ENCODE results near the gene POMT1.

POMT1 gene

DNA sequence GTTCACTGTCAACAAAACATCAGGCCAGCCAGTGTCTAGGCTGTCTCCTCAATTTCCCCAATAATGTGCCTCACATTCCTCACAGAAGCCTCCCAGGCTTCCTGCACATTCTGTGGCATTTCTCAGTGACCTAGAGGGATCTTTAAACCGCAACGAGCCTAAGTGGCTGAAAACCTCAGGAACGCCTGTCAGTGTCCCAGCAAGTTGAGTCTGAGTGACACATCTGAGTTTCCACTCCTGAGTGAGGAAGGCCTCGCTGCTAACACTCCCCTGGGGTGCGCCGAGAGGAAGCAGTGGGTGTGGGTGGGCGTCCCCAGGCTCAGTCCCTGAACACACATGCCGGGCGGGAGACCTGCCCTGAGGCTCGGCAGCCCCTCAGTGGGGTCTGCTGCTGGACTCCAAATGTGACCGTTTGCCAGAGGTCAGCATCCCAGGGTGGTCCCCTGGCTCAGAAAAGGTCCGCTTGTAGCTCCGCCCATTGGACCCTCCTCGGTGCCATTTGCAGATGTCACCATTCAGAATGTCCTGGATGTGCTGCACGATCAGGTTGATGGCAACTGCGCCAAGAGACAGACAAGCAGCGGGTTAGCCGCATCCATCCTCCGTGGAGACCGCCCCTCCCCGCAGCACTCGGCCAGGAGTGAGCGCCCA, 22.1 kb downstream of the POMT1 start:
- ChIA-PET POLR2A (no interaction called here), CTCF (interaction anchor here (0.6 kb wide), 2 partner anchors 96 to 523 kb away, joined by 3 to 4 read pairs; no protein-coding TSS in a partner anchor)
- H3K27ac ChIP-seq (ENCODE audit: extremely low read depth, low read depth, low read length), result no peak overlapping the region
- no peaks in the 10 kb centered on the region for H3K9me3 ChIP-seq (ENCODE audit: control insufficient read depth, insufficient read depth, low read depth, low read length)
- peak; percentile 33; the same call in 1 of the 2 replicates for TF ChIP-seq GLIS2 (tag by site-specific recombination; IDR thresholded peaks at IDR 0.05)
- TF ChIP-seq ZFHX2 (tag by site-specific recombination; conservative IDR thresholded peaks at IDR 0.05), result peak; percentile 78
- TF ChIP-seq EGR2 (tag by site-specific recombination; IDR thresholded peaks at IDR 0.05; ENCODE audit: low read depth), result peak; percentile 62
- TF ChIP-seq, protein P1, sequence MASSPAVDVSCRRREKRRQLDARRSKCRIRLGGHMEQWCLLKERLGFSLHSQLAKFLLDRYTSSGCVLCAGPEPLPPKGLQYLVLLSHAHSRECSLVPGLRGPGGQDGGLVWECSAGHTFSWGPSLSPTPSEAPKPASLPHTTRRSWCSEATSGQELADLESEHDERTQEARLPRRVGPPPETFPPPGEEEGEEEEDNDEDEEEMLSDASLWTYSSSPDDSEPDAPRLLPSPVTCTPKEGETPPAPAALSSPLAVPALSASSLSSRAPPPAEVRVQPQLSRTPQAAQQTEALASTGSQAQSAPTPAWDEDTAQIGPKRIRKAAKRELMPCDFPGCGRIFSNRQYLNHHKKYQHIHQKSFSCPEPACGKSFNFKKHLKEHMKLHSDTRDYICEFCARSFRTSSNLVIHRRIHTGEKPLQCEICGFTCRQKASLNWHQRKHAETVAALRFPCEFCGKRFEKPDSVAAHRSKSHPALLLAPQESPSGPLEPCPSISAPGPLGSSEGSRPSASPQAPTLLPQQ (tag by site-specific recombination; IDR thresholded peaks at IDR 0.05), result no peak
- TF ChIP-seq, protein P2, sequence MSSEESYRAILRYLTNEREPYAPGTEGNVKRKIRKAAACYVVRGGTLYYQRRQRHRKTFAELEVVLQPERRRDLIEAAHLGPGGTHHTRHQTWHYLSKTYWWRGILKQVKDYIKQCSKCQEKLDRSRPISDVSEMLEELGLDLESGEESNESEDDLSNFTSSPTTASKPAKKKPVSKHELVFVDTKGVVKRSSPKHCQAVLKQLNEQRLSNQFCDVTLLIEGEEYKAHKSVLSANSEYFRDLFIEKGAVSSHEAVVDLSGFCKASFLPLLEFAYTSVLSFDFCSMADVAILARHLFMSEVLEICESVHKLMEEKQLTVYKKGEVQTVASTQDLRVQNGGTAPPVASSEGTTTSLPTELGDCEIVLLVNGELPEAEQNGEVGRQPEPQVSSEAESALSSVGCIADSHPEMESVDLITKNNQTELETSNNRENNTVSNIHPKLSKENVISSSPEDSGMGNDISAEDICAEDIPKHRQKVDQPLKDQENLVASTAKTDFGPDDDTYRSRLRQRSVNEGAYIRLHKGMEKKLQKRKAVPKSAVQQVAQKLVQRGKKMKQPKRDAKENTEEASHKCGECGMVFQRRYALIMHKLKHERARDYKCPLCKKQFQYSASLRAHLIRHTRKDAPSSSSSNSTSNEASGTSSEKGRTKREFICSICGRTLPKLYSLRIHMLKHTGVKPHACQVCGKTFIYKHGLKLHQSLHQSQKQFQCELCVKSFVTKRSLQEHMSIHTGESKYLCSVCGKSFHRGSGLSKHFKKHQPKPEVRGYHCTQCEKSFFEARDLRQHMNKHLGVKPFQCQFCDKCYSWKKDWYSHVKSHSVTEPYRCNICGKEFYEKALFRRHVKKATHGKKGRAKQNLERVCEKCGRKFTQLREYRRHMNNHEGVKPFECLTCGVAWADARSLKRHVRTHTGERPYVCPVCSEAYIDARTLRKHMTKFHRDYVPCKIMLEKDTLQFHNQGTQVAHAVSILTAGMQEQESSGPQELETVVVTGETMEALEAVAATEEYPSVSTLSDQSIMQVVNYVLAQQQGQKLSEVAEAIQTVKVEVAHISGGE (tag by site-specific recombination; conservative IDR thresholded peaks at IDR 0.05; ENCODE audit: low read depth), result no peak
- H3K4me3 ChIP-seq (ENCODE audit: low read depth, low read length), result no peak overlapping the region
- no peaks in the 10 kb centered on the region for H3K4me1 ChIP-seq (ENCODE audit: control insufficient read depth, insufficient read depth, low read length)
- peaks cover 23 to 99% of the 10 kb centered on the region in 2 experiments for H3K36me3 ChIP-seq (ENCODE audit: control insufficient read depth in 2 of 2, insufficient read depth in 1 of 2, low read length in 2 of 2)

DNA sequence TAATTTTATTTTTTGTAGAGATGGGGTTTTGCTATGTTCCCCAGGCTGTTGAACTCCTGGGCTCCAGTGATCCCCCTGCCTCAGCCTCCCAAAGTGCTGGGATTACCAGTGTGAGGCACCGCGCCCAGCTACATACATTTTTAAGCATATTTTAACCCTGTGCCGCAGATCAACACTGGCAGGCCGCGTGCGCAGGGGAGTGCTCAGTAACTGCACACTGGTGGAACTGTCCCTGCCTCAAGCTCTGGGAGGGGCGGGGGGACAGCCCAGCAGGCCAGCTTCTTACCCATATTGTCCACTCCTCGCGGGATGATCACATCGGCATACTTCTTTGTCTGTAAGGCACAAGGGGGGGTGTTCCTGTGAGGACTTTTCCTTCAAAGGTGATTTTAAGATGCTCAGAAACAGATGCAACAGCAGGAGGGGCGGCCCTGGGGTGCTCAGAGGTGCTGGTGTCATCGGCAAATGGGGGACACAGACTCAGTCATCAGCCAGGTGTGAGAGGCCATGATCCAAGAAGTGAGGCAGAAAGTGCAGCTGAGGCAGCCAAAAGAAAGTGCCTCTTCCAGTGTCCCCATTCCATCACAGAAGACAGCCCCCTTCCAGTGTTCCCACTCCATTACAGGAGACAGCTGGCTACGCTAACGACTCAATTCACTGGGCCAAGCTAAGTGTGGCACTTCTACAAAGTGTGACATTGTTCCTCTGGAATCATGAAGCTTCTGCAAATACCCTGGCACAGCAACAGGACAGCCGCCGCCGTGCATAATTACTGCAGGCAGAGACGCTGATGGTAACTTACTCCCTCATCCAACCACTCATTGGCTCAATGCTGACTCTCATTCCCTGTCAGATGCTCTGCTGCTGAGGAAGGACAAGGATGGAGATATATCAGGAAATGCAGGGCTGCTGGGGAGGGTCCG, 23.2 kb downstream of the POMT1 start:
- Histone ChIP-seq H3K4me1 (ENCODE audit: control insufficient read depth, insufficient read depth, low read length) (0 out of 2 replicates have a peak, but pooled peaks cover 2% of the 10 kb centered on the region), H3K4me3 (ENCODE audit: low read depth, low read length) (no peak overlapping the region), H3K36me3 (ENCODE audit: control insufficient read depth in 2 of 2, insufficient read depth in 1 of 2, low read length in 2 of 2) (peaks cover 17 to 94% of the 10 kb centered on the region in 2 experiments; a peak in 2 of 3 replicates), H3K9me3 (ENCODE audit: control insufficient read depth, insufficient read depth, low read depth, low read length) (no peaks in the 10 kb centered on the region), H3K27ac (ENCODE audit: extremely low read depth, low read depth, low read length) (no peak overlapping the region)
- ChIA-PET POLR2A (interaction anchor here (0.6 to 1.1 kb wide), 3 partner anchors 22 to 142 kb away, joined by 3 read pairs; no protein-coding TSS in a partner anchor), CTCF (no interaction called here)
- TF ChIP-seq ZNF600 (tag by site-specific recombination; IDR thresholded peaks at IDR 0.05) (peak; percentile 22; the same call in 1 of the 2 replicates), HOXA7 (CRISPR knock-in tag; IDR thresholded peaks at IDR 0.05; ENCODE audit: borderline replicate concordance) (no peak)

DNA sequence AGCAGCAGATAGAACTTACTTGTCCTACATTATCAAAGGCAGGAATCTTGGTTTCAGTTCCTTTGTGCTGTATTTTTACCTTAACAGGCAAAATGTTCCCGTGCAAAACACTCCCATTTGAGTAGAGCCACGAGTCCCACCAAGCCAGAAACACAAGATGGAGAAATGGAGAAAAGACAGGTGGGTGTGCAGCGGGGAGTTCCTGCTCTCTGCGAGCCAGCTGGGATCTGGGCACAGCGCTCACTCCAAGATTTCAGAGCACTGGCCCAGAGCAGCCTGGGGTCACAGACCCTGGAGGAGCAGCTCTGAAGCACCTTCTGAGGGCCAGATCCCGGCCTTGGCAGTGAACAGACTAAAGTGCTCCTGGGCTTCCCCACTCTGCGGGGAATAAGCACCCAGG, 25.5 kb downstream of the POMT1 start:
- no peak overlapping the region for H3K27ac ChIP-seq (ENCODE audit: extremely low read depth, low read depth, low read length)
- CTCF ChIA-PET, result no interaction called here

More for the DNA sequence above, 25.5 kb downstream of the POMT1 start:
- Histone ChIP-seq H3K9me3 (ENCODE audit: control insufficient read depth, insufficient read depth, low read depth, low read length) (no peaks in the 10 kb centered on the region), H3K4me1 (ENCODE audit: control insufficient read depth, insufficient read depth, low read length) (0 out of 2 replicates have a peak, but pooled peaks cover 2% of the 10 kb centered on the region), H3K4me3 (ENCODE audit: low read depth, low read length) (no peak overlapping the region), H3K36me3 (ENCODE audit: control insufficient read depth in 2 of 2, insufficient read depth in 1 of 2, low read length in 2 of 2) (peaks cover 17 to 71% of the 10 kb centered on the region in 2 experiments; a peak in 2 of 3 replicates)
- TF ChIP-seq, protein P3, sequence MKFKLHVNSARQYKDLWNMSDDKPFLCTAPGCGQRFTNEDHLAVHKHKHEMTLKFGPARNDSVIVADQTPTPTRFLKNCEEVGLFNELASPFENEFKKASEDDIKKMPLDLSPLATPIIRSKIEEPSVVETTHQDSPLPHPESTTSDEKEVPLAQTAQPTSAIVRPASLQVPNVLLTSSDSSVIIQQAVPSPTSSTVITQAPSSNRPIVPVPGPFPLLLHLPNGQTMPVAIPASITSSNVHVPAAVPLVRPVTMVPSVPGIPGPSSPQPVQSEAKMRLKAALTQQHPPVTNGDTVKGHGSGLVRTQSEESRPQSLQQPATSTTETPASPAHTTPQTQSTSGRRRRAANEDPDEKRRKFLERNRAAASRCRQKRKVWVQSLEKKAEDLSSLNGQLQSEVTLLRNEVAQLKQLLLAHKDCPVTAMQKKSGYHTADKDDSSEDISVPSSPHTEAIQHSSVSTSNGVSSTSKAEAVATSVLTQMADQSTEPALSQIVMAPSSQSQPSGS (tag by site-specific recombination; IDR thresholded peaks at IDR 0.05; ENCODE audit: low read depth), result no peak
- TF ChIP-seq ZNF324 (tag by site-specific recombination; IDR thresholded peaks at IDR 0.05), result no peak
- TF ChIP-seq ZNF785 (tag by site-specific recombination; IDR thresholded peaks at IDR 0.05), result no peak
- TF ChIP-seq IKZF3 (tag by site-specific recombination; IDR thresholded peaks at IDR 0.05), result no peak
- no peak for TF ChIP-seq OSR2 (tag by site-specific recombination; IDR thresholded peaks at IDR 0.05)
- no peak for TF ChIP-seq ZBTB7A (tag by site-specific recombination; IDR thresholded peaks at IDR 0.05; ENCODE audit: low read depth)
- no peak for TF ChIP-seq ZNF792 (tag by site-specific recombination; IDR thresholded peaks at IDR 0.05)
- no peak for TF ChIP-seq ZNF202 (tag by site-specific recombination; IDR thresholded peaks at IDR 0.05; ENCODE audit: borderline replicate concordance)
- TF ChIP-seq, protein P4, sequence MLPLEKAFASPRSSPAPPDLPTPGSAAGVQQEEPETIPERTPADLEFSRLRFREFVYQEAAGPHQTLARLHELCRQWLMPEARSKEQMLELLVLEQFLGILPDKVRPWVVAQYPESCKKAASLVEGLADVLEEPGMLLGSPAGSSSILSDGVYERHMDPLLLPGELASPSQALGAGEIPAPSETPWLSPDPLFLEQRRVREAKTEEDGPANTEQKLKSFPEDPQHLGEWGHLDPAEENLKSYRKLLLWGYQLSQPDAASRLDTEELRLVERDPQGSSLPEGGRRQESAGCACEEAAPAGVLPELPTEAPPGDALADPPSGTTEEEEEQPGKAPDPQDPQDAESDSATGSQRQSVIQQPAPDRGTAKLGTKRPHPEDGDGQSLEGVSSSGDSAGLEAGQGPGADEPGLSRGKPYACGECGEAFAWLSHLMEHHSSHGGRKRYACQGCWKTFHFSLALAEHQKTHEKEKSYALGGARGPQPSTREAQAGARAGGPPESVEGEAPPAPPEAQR (tag by site-specific recombination; IDR thresholded peaks at IDR 0.05), result no peak
- no peak for TF ChIP-seq ZNF132 (tag by site-specific recombination; IDR thresholded peaks at IDR 0.05; ENCODE audit: borderline replicate concordance)
- POLR2A ChIA-PET, result no interaction called here
